ENCODE results near the gene MED10.
"Not testable (repeated sequence)": the region's sequence is repeated elsewhere in the genome, so short reads cannot be mapped to it uniquely, and the experiment has no call there.

MED10 gene

GRCh38 chr5:6371079-6371810 is 7.1 kb downstream of the MED10 start:
- no peak overlapping the region for H3K27ac ChIP-seq (ENCODE audit: low read depth, low read length)
- H2BK120ac ChIP-seq (ENCODE audit: low read depth, low read length) = no peak overlapping the region
- no peak overlapping the region for H4K8ac ChIP-seq (ENCODE audit: low read depth, low read length)
- no peak overlapping the region for H2BK5ac ChIP-seq (ENCODE audit: low read length)
- H3K56ac ChIP-seq (ENCODE audit: low read length) = no peak overlapping the region
- no peak overlapping the region for H3K23ac ChIP-seq (ENCODE audit: low read length)
- no peak overlapping the region for H3K9ac ChIP-seq (ENCODE audit: low read length)
- H3K79me2 ChIP-seq (ENCODE audit: control insufficient read depth, insufficient read depth, low read length) = peaks cover 8% of the 10 kb centered on the region
- H3K27me3 ChIP-seq (ENCODE audit: insufficient read depth, low read length, poor library complexity) = no peaks in the 10 kb centered on the region
- no peak overlapping the region for H3K18ac ChIP-seq (ENCODE audit: low read length)
- peaks cover 23% of the 10 kb centered on the region for H3K36me3 ChIP-seq (ENCODE audit: control insufficient read depth, insufficient read depth, low read length)
- DNase-seq = no peak
- H3K4me3 ChIP-seq (ENCODE audit: low read length) = no peak overlapping the region
- no CpG with 5 or more reads among the region's 19 CpGs for WGBS (ENCODE audit: extremely low coverage, insufficient coverage, low lambda C conversion rate)
- H2BK15ac ChIP-seq (replicated peaks; ENCODE audit: low read depth) = no peak overlapping the region
- no peak overlapping the region for H3K4me2 ChIP-seq (ENCODE audit: low read length)
- H3K4ac ChIP-seq (ENCODE audit: low read depth, low read length) = no peak overlapping the region
- H4K5ac ChIP-seq (ENCODE audit: low read length) = no peak overlapping the region
- peaks cover 12% of the 10 kb centered on the region for H3K79me1 ChIP-seq (ENCODE audit: low read length)
- H2AK5ac ChIP-seq (ENCODE audit: low read length) = no peak overlapping the region
- H3K4me1 ChIP-seq (ENCODE audit: control insufficient read depth, low read depth, low read length) = no peaks in the 10 kb centered on the region

GRCh38 chr5:6370580-6370979 is 7.8 kb downstream of the MED10 start:
- Histone ChIP-seq H3K4me2 (ENCODE audit: low read length) (no peak overlapping the region), H3K4me3 (ENCODE audit: low read length) (no peak overlapping the region), H3K27me3 (ENCODE audit: insufficient read depth, low read length, poor library complexity) (no peaks in the 10 kb centered on the region), H2BK120ac (ENCODE audit: low read depth, low read length) (no peak overlapping the region), H3K27ac (ENCODE audit: low read depth, low read length) (no peak overlapping the region), H3K4me1 (ENCODE audit: control insufficient read depth, low read depth, low read length) (no peaks in the 10 kb centered on the region), H2BK5ac (ENCODE audit: low read length) (no peak overlapping the region), H3K36me3 (ENCODE audit: control insufficient read depth, insufficient read depth, low read length) (peaks cover 18% of the 10 kb centered on the region), H3K79me2 (ENCODE audit: control insufficient read depth, insufficient read depth, low read length) (peaks cover 2% of the 10 kb centered on the region), H3K9ac (ENCODE audit: low read length) (no peak overlapping the region), H3K79me1 (ENCODE audit: low read length) (peaks cover 5% of the 10 kb centered on the region), H3K23ac (ENCODE audit: low read length) (no peak overlapping the region), H2BK15ac (replicated peaks; ENCODE audit: low read depth) (no peak overlapping the region), H4K5ac (ENCODE audit: low read length) (no peak overlapping the region), H3K18ac (ENCODE audit: low read length) (no peak overlapping the region), H3K56ac (ENCODE audit: low read length) (no peak overlapping the region), H4K8ac (ENCODE audit: low read depth, low read length) (no peak overlapping the region), H3K4ac (ENCODE audit: low read depth, low read length) (no peak overlapping the region), H2AK5ac (ENCODE audit: low read length) (no peak overlapping the region)
- DNase-seq = no peak
- WGBS (ENCODE audit: extremely low coverage, insufficient coverage, low lambda C conversion rate) = no CpG with 5 or more reads among the region's 13 CpGs

DNA sequence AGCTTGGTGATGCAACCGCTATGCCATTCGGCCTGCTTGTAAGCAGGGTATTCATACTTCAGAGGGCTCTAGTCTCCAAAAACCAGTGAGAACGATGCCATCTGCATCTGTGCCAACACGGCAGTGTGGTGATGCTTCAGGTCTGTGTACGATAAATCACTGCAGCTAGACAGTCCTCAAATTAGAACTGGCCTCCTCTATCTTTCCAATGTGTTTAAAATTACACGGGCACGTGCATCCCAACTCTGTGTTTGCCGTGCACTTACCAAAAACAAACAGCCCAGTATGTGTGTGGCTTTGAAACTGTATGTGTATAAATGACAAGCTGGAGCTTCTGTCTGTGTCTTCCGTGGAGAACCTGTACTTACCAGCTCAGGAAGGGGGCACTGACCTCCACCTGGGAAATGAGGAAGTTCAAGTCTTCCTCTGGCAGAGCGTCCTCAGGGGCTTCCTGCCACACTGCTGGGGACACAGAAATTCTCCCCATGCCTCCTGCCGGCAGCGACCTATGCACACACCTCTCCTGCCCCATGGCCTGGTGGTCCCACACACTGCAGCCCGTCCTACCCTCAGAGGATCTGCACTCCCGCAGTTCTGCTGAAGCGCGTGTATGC is 12.3 kb downstream of the MED10 start:
- Histone ChIP-seq H3K4me3 (ENCODE audit: low read length) (no peak overlapping the region), H4K8ac (ENCODE audit: low read depth, low read length) (no peak overlapping the region), H4K5ac (ENCODE audit: low read length) (no peak overlapping the region), H3K79me1 (ENCODE audit: low read length) (no peaks in the 10 kb centered on the region), H3K36me3 (ENCODE audit: control insufficient read depth, insufficient read depth, low read length) (peaks cover 3% of the 10 kb centered on the region), H3K18ac (ENCODE audit: low read length) (no peak overlapping the region), H3K9ac (ENCODE audit: low read length) (no peak overlapping the region), H3K4ac (ENCODE audit: low read depth, low read length) (no peak overlapping the region), H3K79me2 (ENCODE audit: control insufficient read depth, insufficient read depth, low read length) (no peaks in the 10 kb centered on the region), H2BK5ac (ENCODE audit: low read length) (no peak overlapping the region), H3K27ac (ENCODE audit: low read depth, low read length) (no peak overlapping the region), H3K4me1 (ENCODE audit: control insufficient read depth, low read depth, low read length) (no peaks in the 10 kb centered on the region), H3K27me3 (ENCODE audit: insufficient read depth, low read length, poor library complexity) (no peaks in the 10 kb centered on the region), H2BK15ac (replicated peaks; ENCODE audit: low read depth) (no peak overlapping the region), H3K4me2 (ENCODE audit: low read length) (no peak overlapping the region), H2BK120ac (ENCODE audit: low read depth, low read length) (no peak overlapping the region), H2AK5ac (ENCODE audit: low read length) (no peak overlapping the region), H3K23ac (ENCODE audit: low read length) (no peak overlapping the region), H3K56ac (ENCODE audit: low read length) (no peak overlapping the region)
- no peak for DNase-seq
- no CpG with 5 or more reads among the region's 16 CpGs for WGBS (ENCODE audit: extremely low coverage, insufficient coverage, low lambda C conversion rate)

DNA sequence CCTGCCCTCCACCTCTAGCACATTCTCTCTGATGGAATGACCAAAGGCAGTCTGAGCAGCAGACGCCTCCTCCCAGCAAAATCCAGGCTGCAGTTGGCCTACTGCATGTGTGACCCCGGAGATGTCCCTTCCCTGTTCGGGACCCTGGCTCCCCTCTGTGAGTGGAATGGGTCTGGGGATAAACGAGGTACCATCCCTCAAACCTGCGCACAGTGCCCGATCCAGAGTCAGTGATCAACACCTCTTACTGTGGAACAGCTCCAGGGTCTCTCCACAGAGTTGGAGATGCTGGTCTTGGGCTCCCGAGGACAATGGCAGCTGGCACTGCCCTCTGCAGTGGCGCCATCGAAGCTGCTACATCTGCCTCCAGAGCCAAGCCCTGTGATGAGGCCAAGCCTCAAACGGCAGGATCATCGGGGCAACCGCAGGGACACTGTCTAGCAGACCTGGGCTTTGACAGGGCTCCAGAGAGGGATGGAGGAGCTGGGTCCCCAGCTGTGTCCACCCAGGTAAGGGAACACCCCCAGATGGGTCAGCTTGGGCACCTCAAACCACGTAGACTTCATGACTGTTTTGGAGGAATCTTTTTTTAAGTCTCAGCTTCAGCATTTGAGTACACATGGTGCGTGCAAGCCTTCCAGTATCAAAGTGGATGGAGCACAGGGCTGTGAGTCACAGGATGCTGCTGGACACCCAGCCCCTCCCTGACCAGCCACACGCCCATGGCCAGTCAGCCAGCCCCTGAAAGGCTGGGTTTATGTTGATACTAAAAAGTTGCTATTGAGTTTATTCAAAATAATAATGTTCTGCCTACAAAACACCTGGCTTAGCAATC is 13.0 kb downstream of the MED10 start:
- H3K18ac ChIP-seq (ENCODE audit: low read length) = no peak overlapping the region
- H3K4ac ChIP-seq (ENCODE audit: low read depth, low read length) = no peak overlapping the region
- no peak overlapping the region for H3K9ac ChIP-seq (ENCODE audit: low read length)
- H3K27me3 ChIP-seq (ENCODE audit: insufficient read depth, low read length, poor library complexity) = no peaks in the 10 kb centered on the region
- H3K36me3 ChIP-seq (ENCODE audit: control insufficient read depth, insufficient read depth, low read length) = peaks cover 3% of the 10 kb centered on the region
- no peak overlapping the region for H3K27ac ChIP-seq (ENCODE audit: low read depth, low read length)
- no peak overlapping the region for H3K56ac ChIP-seq (ENCODE audit: low read length)
- no peak overlapping the region for H3K4me2 ChIP-seq (ENCODE audit: low read length)
- no peak overlapping the region for H2BK120ac ChIP-seq (ENCODE audit: low read depth, low read length)
- H2BK5ac ChIP-seq (ENCODE audit: low read length) = no peak overlapping the region
- no peak for DNase-seq
- no peak overlapping the region for H2BK15ac ChIP-seq (replicated peaks; ENCODE audit: low read depth)
- H2AK5ac ChIP-seq (ENCODE audit: low read length) = no peak overlapping the region
- no peak overlapping the region for H3K23ac ChIP-seq (ENCODE audit: low read length)
- no peak overlapping the region for H4K5ac ChIP-seq (ENCODE audit: low read length)
- H3K79me1 ChIP-seq (ENCODE audit: low read length) = no peaks in the 10 kb centered on the region
- H4K8ac ChIP-seq (ENCODE audit: low read depth, low read length) = no peak overlapping the region
- no CpG with 5 or more reads among the region's 15 CpGs for WGBS (ENCODE audit: extremely low coverage, insufficient coverage, low lambda C conversion rate)
- H3K79me2 ChIP-seq (ENCODE audit: control insufficient read depth, insufficient read depth, low read length) = no peaks in the 10 kb centered on the region
- H3K4me1 ChIP-seq (ENCODE audit: control insufficient read depth, low read depth, low read length) = no peaks in the 10 kb centered on the region
- no peak overlapping the region for H3K4me3 ChIP-seq (ENCODE audit: low read length)

- not testable (repeated sequence) for H3K79me1 ChIP-seq (ENCODE audit: low read length); H3K4me1 ChIP-seq (ENCODE audit: control insufficient read depth, low read depth, low read length); H3K79me2 ChIP-seq (ENCODE audit: control insufficient read depth, insufficient read depth, low read length); DNase-seq; H3K9ac ChIP-seq (ENCODE audit: low read length); H2BK15ac ChIP-seq (replicated peaks; ENCODE audit: low read depth); H2AK5ac ChIP-seq (ENCODE audit: low read length); H3K27ac ChIP-seq (ENCODE audit: low read depth, low read length); H3K23ac ChIP-seq (ENCODE audit: low read length); H3K4me2 ChIP-seq (ENCODE audit: low read length); H3K56ac ChIP-seq (ENCODE audit: low read length); H4K5ac ChIP-seq (ENCODE audit: low read length); H2BK120ac ChIP-seq (ENCODE audit: low read depth, low read length); H2BK5ac ChIP-seq (ENCODE audit: low read length); H3K27me3 ChIP-seq (ENCODE audit: insufficient read depth, low read length, poor library complexity); H3K36me3 ChIP-seq (ENCODE audit: control insufficient read depth, insufficient read depth, low read length); H4K8ac ChIP-seq (ENCODE audit: low read depth, low read length); H3K4ac ChIP-seq (ENCODE audit: low read depth, low read length); H3K18ac ChIP-seq (ENCODE audit: low read length); H3K4me3 ChIP-seq (ENCODE audit: low read length)
- no CpG with 5 or more reads among the region's 5 CpGs for WGBS (ENCODE audit: extremely low coverage, insufficient coverage, low lambda C conversion rate)
These were observed 14.8 kb downstream of the MED10 start for GRCh38 chr5:6363454-6364011.
